Loucy (cell line): ENCODE results near the gene MALL.

Source experiments
- H2AFZ ChIP-seq: fragments of 200-600 bp; sonication (generic); 2 replicates; pipeline ENCODE4 v1.6.0; 2016; ENCODE audit warnings: antibody characterized with exemption, mild to moderate bottlenecking, low read length, moderate library complexity
- H3F3A ChIP-seq: fragments of 200-600 bp; 2 replicates; pipeline ENCODE4 v1.6.0; 2016; ENCODE audit warnings: antibody characterized with exemption, low read depth, mild to moderate bottlenecking
- H3K27me3 ChIP-seq: fragments of 200-600 bp; sonication (generic); 2 replicates; pipeline ENCODE4 v1.6.1; 2014; ENCODE audit warnings: low read length, mild to moderate bottlenecking; ENCODE audit not compliant: insufficient read depth, poor library complexity, severe bottlenecking
- H3K36me3 ChIP-seq: fragments of 200-600 bp; sonication (generic); 2 replicates; pipeline ENCODE4 v1.6.1; 2016; ENCODE audit warnings: low read length; ENCODE audit not compliant: insufficient read depth
- H3K4me1 ChIP-seq: fragments of 200-600 bp; sonication (generic); 2 replicates; pipeline ENCODE4 v1.5.1; 2014; ENCODE audit warnings: low read length, mild to moderate bottlenecking; ENCODE audit not compliant: insufficient read depth, poor library complexity, severe bottlenecking
- H3K4me2 ChIP-seq: fragments of 200-600 bp; sonication (generic); 2 replicates; pipeline ENCODE4 v1.6.0; 2014; ENCODE audit warnings: antibody characterized with exemption, low read length, low read depth, mild to moderate bottlenecking; ENCODE audit not compliant: poor library complexity, severe bottlenecking
- H3K4me3 ChIP-seq: fragments of 200-600 bp; sonication (generic); 2 replicates; pipeline ENCODE4 v1.5.1; 2014; ENCODE audit warnings: low read length, mild to moderate bottlenecking, mixed read lengths; ENCODE audit not compliant: poor library complexity, severe bottlenecking
- H3K79me2 ChIP-seq: fragments of 200-600 bp; sonication (generic); 2 replicates; pipeline ENCODE4 v1.6.1; 2014; ENCODE audit warnings: low read length; ENCODE audit not compliant: insufficient read depth
- H3K9ac ChIP-seq: fragments of 200-600 bp; sonication (generic); 2 replicates; pipeline ENCODE4 v1.6.0; 2014; ENCODE audit warnings: mild to moderate bottlenecking, low read depth, low read length, moderate library complexity; ENCODE audit not compliant: poor library complexity, severe bottlenecking
- H3K9me2 ChIP-seq: fragments of 200-600 bp; sonication (generic); replicated peaks from 2 replicates; pipeline ENCODE4 v1.6.1; 2016; ENCODE audit warnings: low read depth, low read length, mixed read lengths
- H3K9me3 ChIP-seq: fragments of 200-600 bp; sonication (generic); 2 replicates; pipeline ENCODE4 v1.6.1; 2014; ENCODE audit warnings: mild to moderate bottlenecking, antibody characterized with exemption, low read length, low read depth; ENCODE audit not compliant: insufficient read depth
- H4K20me1 ChIP-seq: fragments of 200-600 bp; sonication (generic); 2 replicates; pipeline ENCODE4 v1.6.0; 2014; ENCODE audit warnings: antibody characterized with exemption, low read length, mild to moderate bottlenecking; ENCODE audit not compliant: insufficient read depth, poor library complexity, severe bottlenecking
- EZH2phosphoT487 ChIP-seq: fragments of 200-600 bp; IDR thresholded peaks from 2 replicates; pipeline ENCODE4 v1.6.1; 2018; ENCODE audit warnings: antibody characterized with exemption, mild to moderate bottlenecking, moderate library complexity, borderline replicate concordance
- TF ChIP-seq, protein P1 (sequence below): fragments of 200-600 bp; sonication (generic); conservative IDR thresholded peaks from 2 replicates; pipeline ENCODE4 v1.5.1; 2014; ENCODE audit warnings: mild to moderate bottlenecking, antibody characterized with exemption, low read length

MALL gene

DNA sequence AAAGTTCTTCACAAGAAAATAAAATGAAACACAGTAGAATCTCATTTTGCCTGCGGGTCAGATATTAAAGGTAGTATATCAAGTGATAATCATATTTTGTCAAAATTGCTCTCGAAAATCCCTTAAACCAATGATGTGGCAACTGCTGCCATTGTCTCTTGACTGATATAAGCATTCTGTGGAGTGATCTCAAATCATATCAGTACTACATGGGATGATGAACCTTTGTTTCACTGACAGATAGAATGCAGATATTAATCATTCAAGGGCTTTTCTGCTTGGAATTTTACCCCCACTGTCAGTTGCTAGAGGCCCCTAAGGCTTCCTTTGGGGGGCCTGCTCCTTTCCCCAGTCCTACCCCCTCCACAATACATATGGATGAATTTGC is 31.3 kb upstream of the MALL start:
- Histone ChIP-seq H3F3A (no peaks in the 10 kb centered on the region), H3K36me3 (no peaks in the 10 kb centered on the region), H2AFZ (no peak overlapping the region), H3K9me2 (no peaks in the 10 kb centered on the region), H3K27me3 (no peaks in the 10 kb centered on the region), H3K9ac (no peak overlapping the region), H4K20me1 (no peaks in the 10 kb centered on the region), H3K4me2 (no peak overlapping the region), H3K79me2 (no peaks in the 10 kb centered on the region), H3K4me3 (no peak overlapping the region), H3K4me1 (peaks cover 7% of the 10 kb centered on the region), H3K9me3 (no peaks in the 10 kb centered on the region)
- TF ChIP-seq, protein P1, sequence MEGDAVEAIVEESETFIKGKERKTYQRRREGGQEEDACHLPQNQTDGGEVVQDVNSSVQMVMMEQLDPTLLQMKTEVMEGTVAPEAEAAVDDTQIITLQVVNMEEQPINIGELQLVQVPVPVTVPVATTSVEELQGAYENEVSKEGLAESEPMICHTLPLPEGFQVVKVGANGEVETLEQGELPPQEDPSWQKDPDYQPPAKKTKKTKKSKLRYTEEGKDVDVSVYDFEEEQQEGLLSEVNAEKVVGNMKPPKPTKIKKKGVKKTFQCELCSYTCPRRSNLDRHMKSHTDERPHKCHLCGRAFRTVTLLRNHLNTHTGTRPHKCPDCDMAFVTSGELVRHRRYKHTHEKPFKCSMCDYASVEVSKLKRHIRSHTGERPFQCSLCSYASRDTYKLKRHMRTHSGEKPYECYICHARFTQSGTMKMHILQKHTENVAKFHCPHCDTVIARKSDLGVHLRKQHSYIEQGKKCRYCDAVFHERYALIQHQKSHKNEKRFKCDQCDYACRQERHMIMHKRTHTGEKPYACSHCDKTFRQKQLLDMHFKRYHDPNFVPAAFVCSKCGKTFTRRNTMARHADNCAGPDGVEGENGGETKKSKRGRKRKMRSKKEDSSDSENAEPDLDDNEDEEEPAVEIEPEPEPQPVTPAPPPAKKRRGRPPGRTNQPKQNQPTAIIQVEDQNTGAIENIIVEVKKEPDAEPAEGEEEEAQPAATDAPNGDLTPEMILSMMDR: no peak
- TF ChIP-seq EZH2phosphoT487: no peak

DNA sequence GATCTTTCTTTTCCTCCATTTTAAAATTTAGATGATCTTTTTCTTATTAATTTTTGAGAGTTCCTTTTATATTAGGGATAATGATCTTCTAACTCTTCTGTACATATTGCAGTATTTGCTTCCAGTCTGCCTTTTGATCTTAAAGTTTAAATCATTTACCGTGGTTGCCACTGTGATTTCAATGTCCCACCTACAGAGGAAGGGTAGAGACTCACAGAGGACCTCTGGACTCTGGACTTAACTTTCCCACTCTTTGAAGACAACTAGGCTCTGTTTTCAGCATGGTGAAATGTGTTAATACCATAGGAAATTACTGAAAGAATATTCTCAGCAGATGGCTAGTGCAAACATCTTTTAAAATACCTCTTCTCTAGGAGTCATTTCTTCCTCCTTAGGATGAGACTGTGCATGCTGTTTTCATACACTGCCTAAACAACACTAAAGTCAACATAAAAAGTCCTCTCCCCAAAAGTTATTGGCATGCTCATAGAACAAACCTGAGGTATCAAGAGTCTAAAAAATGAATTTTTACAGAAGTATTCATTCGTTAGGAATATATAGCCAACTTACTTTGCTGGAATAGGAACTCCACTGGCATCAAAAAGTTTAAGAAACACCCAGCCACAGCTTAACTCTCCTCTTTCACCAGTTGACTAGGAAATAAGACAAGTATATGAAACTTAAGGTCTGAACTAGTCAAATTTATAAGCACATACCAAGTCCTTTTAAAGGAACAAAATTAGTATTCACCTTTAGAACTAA is 30.7 kb upstream of the MALL start:
- H3K9me2 ChIP-seq: no peaks in the 10 kb centered on the region
- TF ChIP-seq, protein P1: no peak
- no peak for TF ChIP-seq EZH2phosphoT487
- H3K4me1 ChIP-seq: peaks cover 7% of the 10 kb centered on the region
- H3K9ac ChIP-seq: no peak overlapping the region
- no peak overlapping the region for H3K4me3 ChIP-seq
- H3K79me2 ChIP-seq: no peaks in the 10 kb centered on the region
- no peaks in the 10 kb centered on the region for H3F3A ChIP-seq
- no peaks in the 10 kb centered on the region for H3K9me3 ChIP-seq
- H3K36me3 ChIP-seq: no peaks in the 10 kb centered on the region
- H3K4me2 ChIP-seq: no peak overlapping the region
- no peaks in the 10 kb centered on the region for H3K27me3 ChIP-seq
- no peak overlapping the region; the same call in 1 of the 2 replicates for H2AFZ ChIP-seq
- H4K20me1 ChIP-seq: no peaks in the 10 kb centered on the region

DNA sequence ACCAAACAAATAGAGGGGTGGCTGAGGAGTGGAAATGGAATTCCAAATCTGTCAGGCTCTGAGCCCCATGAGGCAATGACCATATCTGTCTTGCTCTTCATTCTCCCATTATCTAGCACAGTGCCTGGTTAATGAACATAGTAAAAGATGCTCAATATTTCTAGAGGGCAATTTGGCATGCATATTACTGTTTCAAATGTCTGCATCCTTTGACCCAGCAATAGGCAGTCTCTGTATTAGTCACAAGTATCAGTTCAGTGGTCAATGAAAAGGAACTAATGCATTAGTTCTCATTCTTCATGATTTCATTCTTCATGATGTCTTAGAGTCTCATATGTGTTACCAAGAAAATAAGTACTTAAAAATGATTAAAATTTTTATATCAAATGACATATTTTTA is 28.4 kb upstream of the MALL start:
- no peaks in the 10 kb centered on the region for H3K36me3 ChIP-seq
- H3F3A ChIP-seq: no peaks in the 10 kb centered on the region
- TF ChIP-seq EZH2phosphoT487: no peak
- TF ChIP-seq, protein P1: no peak
- no peak overlapping the region for H3K4me2 ChIP-seq
- no peaks in the 10 kb centered on the region for H3K27me3 ChIP-seq
- H3K9ac ChIP-seq: no peak overlapping the region
- H3K4me1 ChIP-seq: no peaks in the 10 kb centered on the region
- H3K9me3 ChIP-seq: no peaks in the 10 kb centered on the region
- H2AFZ ChIP-seq: no peak overlapping the region
- no peaks in the 10 kb centered on the region for H3K9me2 ChIP-seq
- H4K20me1 ChIP-seq: no peaks in the 10 kb centered on the region
- no peaks in the 10 kb centered on the region for H3K79me2 ChIP-seq
- H3K4me3 ChIP-seq: no peak overlapping the region
